HG02588 (cell line): ENCODE measurements around the gene SLC24A1.

Experiments used
- ATAC-seq: cut with Tn5 transposase; IDR thresholded peaks from one replicate; pipeline ENCODE4 v1.9.1; 2021; ENCODE audit warnings: mild to moderate bottlenecking, moderate library complexity; ENCODE audit not compliant: unreplicated experiment

The SLC24A1 gene

GRCh38 chr15:65651831-65652749 is 30.4 kb downstream of the SLC24A1 start:
- ATAC-seq, result no peak

GRCh38 chr15:65653341-65653740 is 31.6 kb downstream of the SLC24A1 start:
- no peak for ATAC-seq

- no peak for ATAC-seq
These were observed 32.2 kb downstream of the SLC24A1 start for GRCh38 chr15:65653801-65654521.

- no peak for ATAC-seq
These were observed 33.3 kb downstream of the SLC24A1 start for GRCh38 chr15:65655026-65655425.

- no peak for ATAC-seq
These were observed 33.7 kb downstream of the SLC24A1 start for GRCh38 chr15:65655457-65655856.

- no peak for ATAC-seq
These were observed 37.8 kb downstream of the SLC24A1 start for GRCh38 chr15:65659502-65660052.

- ATAC-seq, result no peak
These were observed 39.2 kb downstream of the SLC24A1 start for GRCh38 chr15:65660927-65661326.

- ATAC-seq, result no peak
These were observed 41.8 kb downstream of the SLC24A1 start for GRCh38 chr15:65663521-65663920.

GRCh38 chr15:65666257-65666656 is 44.5 kb downstream of the SLC24A1 start:
- no peak for ATAC-seq

GRCh38 chr15:65675551-65675950 is 53.8 kb downstream of the SLC24A1 start:
- no peak for ATAC-seq

GRCh38 chr15:65676123-65676522 is 54.4 kb downstream of the SLC24A1 start:
- no peak for ATAC-seq

- ATAC-seq, result no peak
These were observed 58.8 kb downstream of the SLC24A1 start for GRCh38 chr15:65680544-65680943.

- no peak for ATAC-seq
These were observed 60.7 kb downstream of the SLC24A1 start for GRCh38 chr15:65682404-65682911.

- no peak for ATAC-seq
These were observed 66.7 kb downstream of the SLC24A1 start for GRCh38 chr15:65688462-65688861.

GRCh38 chr15:65690173-65690572 is 68.4 kb downstream of the SLC24A1 start:
- ATAC-seq, result no peak

- ATAC-seq, result no peak
These were observed 69.0 kb downstream of the SLC24A1 start for GRCh38 chr15:65690778-65691177.

GRCh38 chr15:65695081-65695480 is 73.3 kb downstream of the SLC24A1 start:
- ATAC-seq, result no peak
